Uterus (tissue), 4 donors: ENCODE results near the gene PAIP1. TPM values are rescaled to one million over a fixed set of nuclear protein-coding genes. Genes with fewer than 3 reads are reported as not detected.
"Not testable (repeated sequence)": the region's sequence is repeated elsewhere in the genome, so short reads cannot be mapped to it uniquely, and the experiment has no call there.

Experiments
- DNase-seq, 2 donors: peaks; one replicate each; pipeline ENCODE4 v3.0.0-alpha.2; 2019 to 2020
- H3K27ac ChIP-seq, 2 donors: fragments of 200-600 bp; sonication (generic); 1 replicate in 1 of 2; 2 replicates in 1 of 2; pipeline ENCODE4 v1.5.1; 2016 to 2018
- H3K27me3 ChIP-seq, 2 donors: fragments of 200-600 bp; sonication (generic); one replicate each; pipeline ENCODE4 v1.5.1; 2018 to 2019; ENCODE audit warnings: control low read depth in 1 of 2
- H3K36me3 ChIP-seq, 2 donors: fragments of 200-600 bp; sonication (generic); one replicate each; pipeline ENCODE4 v1.5.1; 2019; ENCODE audit warnings: control low read depth in 1 of 2
- H3K4me1 ChIP-seq, 2 donors: fragments of 200-600 bp; sonication (generic); one replicate each; pipeline ENCODE4 v1.5.1; 2018 to 2019; ENCODE audit warnings: control low read depth in 1 of 2
- H3K4me3 ChIP-seq, 2 donors: fragments of 200-600 bp; sonication (generic); 1 replicate in 1 of 2; 2 replicates in 1 of 2; pipeline ENCODE4 v1.5.1; 2018 to 2019; ENCODE audit warnings: mild to moderate bottlenecking in 1 of 2
- H3K9me3 ChIP-seq, 2 donors: fragments of 200-600 bp; sonication (generic); one replicate each; pipeline ENCODE4 v1.5.1; 2019; ENCODE audit warnings: control low read depth in 1 of 2
- CTCF ChIP-seq, 4 experiments: fragments of 200-600 bp in 2 of 4; fragments of 450-650 bp in 2 of 4; sonication (generic) in 2 of 4; IDR thresholded peaks; one replicate each; pipeline ENCODE4 v1.5.1; 2016 to 2019; ENCODE audit warnings: antibody characterized with exemption in 4 of 4, mild to moderate bottlenecking in 2 of 4, moderate library complexity in 1 of 4
- POLR2A ChIP-seq, 2 donors: fragments of 450-650 bp; IDR thresholded peaks; one replicate each; pipeline ENCODE4 v1.6.1; 2016; ENCODE audit warnings: antibody characterized with exemption in 2 of 2, mild to moderate bottlenecking in 1 of 2, moderate library complexity in 1 of 2
- intact Hi-C: fragments of 100-400 bp; cut with DNase I; formaldehyde crosslinking; loops from one replicate; pipeline ENCODE4 v1.15.1; 2023; ENCODE audit warnings: low total_unique reads
- total RNA-seq, 4 donors: library from RNA; depleted of rRNA in 3 of 4; stranded (reverse); fragments of >200 nt in 3 of 4; gene quantifications; one replicate each; pipeline versions ENCODE4 v1.1.0 to v1.2.4, GENCODE V29; 2014 to 2023
- donor health status: DM: yes; HTN: yes; CAD: no.

Gene PAIP1
- total RNA-seq, 4 donors from 2014 or later: 20.7 to 117 (median 75.8) TPM

GRCh38 chr5:43581398-43581797, 24.5 kb upstream of the PAIP1 start:
- no peak overlapping the region for H3K4me3 ChIP-seq
- intact Hi-C loops: no loop called here
- no peak for DNase-seq

GRCh38 chr5:43580402-43581210, 23.7 kb upstream of the PAIP1 start:
- H3K27ac ChIP-seq, H3K9me3 ChIP-seq, H3K4me1 ChIP-seq, H3K27me3 ChIP-seq, H3K36me3 ChIP-seq, DNase-seq, H3K4me3 ChIP-seq, intact Hi-C loops: not testable (repeated sequence)

More at GRCh38 chr5:43581398-43581797, 24.5 kb upstream of the PAIP1 start:
- H3K36me3 ChIP-seq: no peaks in the 10 kb centered on the region
- TF ChIP-seq POLR2A (IDR thresholded peaks at IDR 0.05): no peak
- TF ChIP-seq CTCF (IDR thresholded peaks at IDR 0.05): no peak
- H3K9me3 ChIP-seq: no peaks in the 10 kb centered on the region
- H3K27me3 ChIP-seq: no peaks in the 10 kb centered on the region
- H3K4me1 ChIP-seq: no peaks in the 10 kb centered on the region
- no peak overlapping the region for H3K27ac ChIP-seq

- intact Hi-C loops: no loop called here
- no peak overlapping the region for H3K27ac ChIP-seq
- TF ChIP-seq CTCF (IDR thresholded peaks at IDR 0.05) (no peak), POLR2A (IDR thresholded peaks at IDR 0.05) (no peak)
Observed at GRCh38 chr5:43573058-43573457, 16.2 kb upstream of the PAIP1 start.

GRCh38 chr5:43572357-43572756, 15.5 kb upstream of the PAIP1 start:
- peaks cover 0 to 6% of the 10 kb centered on the region in 2 donors for H3K4me1 ChIP-seq
- H3K9me3 ChIP-seq: no peaks in the 10 kb centered on the region
- intact Hi-C loops: no loop called here
- TF ChIP-seq POLR2A (IDR thresholded peaks at IDR 0.05): no peak
- TF ChIP-seq CTCF (IDR thresholded peaks at IDR 0.05): no peak
- H3K36me3 ChIP-seq: no peaks in the 10 kb centered on the region
- no peaks in the 10 kb centered on the region for H3K27me3 ChIP-seq
- DNase-seq: no peak
- no peak overlapping the region for H3K4me3 ChIP-seq
- peak overlapping the region; percentile 72 to 79 for H3K27ac ChIP-seq

More at GRCh38 chr5:43573058-43573457, 16.2 kb upstream of the PAIP1 start:
- no peaks in the 10 kb centered on the region for H3K27me3 ChIP-seq
- H3K36me3 ChIP-seq: no peaks in the 10 kb centered on the region
- peaks cover 0 to 6% of the 10 kb centered on the region in 2 donors for H3K4me1 ChIP-seq
- H3K9me3 ChIP-seq: no peaks in the 10 kb centered on the region
- no peak overlapping the region for H3K4me3 ChIP-seq
- DNase-seq: no peak

- Histone ChIP-seq H3K27me3 (no peaks in the 10 kb centered on the region), H3K9me3 (no peaks in the 10 kb centered on the region), H3K36me3 (no peaks in the 10 kb centered on the region), H3K4me3 (peak overlapping the region; percentile 22 to 24), H3K27ac (peak overlapping the region; percentile 72 to 79), H3K4me1 (peaks cover 0 to 6% of the 10 kb centered on the region in 2 donors)
- intact Hi-C loops: no loop called here
- DNase-seq: peak; percentile 17 to 33
- no peak for TF ChIP-seq POLR2A (IDR thresholded peaks at IDR 0.05)
- TF ChIP-seq CTCF (IDR thresholded peaks at IDR 0.05): no peak
Observed at GRCh38 chr5:43571237-43571636, 14.4 kb upstream of the PAIP1 start.
